GM21529 (cell line): ENCODE measurements around the gene PEBP1.
"Not testable (repeated sequence)": the region's sequence is repeated elsewhere in the genome, so short reads cannot be mapped to it uniquely, and the experiment has no call there.

Experiments used
- ATAC-seq: cut with Tn5 transposase; IDR thresholded peaks from one replicate; pipeline ENCODE4 v1.9.1; 2021; ENCODE audit not compliant: unreplicated experiment

The PEBP1 gene

GRCh38 chr12:118129436-118129835 is 6.5 kb upstream of the PEBP1 start:
- ATAC-seq = not testable (repeated sequence)

DNA sequence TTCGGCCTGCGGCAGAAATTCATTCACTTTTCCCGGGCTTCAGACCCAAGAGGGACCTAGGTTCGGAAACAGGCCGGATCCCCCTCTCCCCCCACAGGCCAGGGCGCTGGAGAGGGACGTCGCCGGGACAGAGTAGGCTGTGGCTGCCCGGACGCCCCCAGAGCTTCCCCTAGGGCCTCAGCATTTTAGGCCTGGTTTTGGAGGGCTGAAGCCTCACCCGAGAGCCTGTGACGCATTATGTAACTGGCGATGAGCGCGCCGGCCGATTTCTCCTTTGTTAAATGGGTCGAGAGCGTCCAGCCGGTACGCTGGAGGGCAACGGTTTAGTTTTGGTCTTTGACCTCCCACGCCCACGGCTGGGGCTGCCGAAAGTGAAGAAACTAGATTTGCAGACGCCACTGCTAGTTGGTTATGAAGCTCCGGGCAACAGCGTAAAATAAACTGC is 657 bp downstream of the PEBP1 start:
- ATAC-seq = peak; percentile 45

GRCh38 chr12:118137148-118137678 is 1.3 kb downstream of the PEBP1 start:
- ATAC-seq = no peak

DNA sequence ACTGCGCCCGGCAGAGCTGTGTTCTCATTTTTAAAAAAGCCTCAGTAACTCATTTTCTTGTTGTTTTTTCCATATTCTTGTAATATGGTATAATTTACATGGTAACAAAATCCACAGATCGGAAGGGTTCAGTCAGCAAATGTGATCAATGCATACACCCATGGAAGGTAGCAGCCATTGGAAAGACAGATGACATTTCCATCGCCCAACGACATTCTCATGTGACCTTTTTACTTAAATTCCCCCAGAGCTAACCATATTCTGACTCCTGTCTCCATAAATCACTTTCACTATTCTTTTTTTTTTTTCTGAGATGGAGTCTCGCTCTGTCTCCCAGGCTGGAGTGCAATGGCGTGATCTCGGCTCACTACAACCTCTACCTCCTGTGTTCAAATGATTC is 4.9 kb downstream of the PEBP1 start:
- no peak for ATAC-seq

DNA sequence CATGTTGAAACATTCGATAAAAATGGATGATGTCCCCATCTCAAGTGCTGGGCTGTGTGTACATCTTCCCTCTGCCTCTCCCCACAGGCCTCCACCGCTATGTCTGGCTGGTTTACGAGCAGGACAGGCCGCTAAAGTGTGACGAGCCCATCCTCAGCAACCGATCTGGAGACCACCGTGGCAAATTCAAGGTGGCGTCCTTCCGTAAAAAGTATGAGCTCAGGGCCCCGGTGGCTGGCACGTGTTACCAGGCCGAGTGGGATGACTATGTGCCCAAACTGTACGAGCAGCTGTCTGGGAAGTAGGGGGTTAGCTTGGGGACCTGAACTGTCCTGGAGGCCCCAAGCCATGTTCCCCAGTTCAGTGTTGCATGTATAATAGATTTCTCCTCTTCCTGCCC is 8.6 kb downstream of the PEBP1 start:
- ATAC-seq = no peak

- no peak for ATAC-seq
These were observed 9.3 kb downstream of the PEBP1 start for GRCh38 chr12:118145113-118145797.

- ATAC-seq = no peak
These were observed 9.9 kb downstream of the PEBP1 start for GRCh38 chr12:118145798-118146156.

- no peak for ATAC-seq
These were observed 12.4 kb downstream of the PEBP1 start for GRCh38 chr12:118148287-118148686.

- no peak for ATAC-seq
These were observed 14.7 kb downstream of the PEBP1 start for GRCh38 chr12:118150625-118151024.

DNA sequence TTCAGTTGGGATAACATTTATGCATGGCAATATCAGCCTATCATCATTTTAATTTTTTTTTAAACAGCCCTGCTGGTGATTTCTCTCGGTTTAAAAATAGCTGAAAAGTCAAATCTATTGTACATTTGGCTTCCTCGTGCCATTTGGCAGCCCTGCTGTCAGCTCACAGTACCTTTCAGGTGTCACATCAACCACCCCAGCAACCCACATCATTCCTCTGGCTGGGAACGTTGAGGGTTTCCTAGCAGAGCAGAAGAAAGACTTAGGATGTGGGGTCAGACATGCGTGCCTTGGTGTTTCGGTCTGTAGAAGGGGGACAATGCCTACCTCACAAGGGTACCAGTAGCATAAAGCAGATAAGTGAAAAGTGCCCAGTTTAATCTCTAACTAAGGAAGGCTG is 15.8 kb downstream of the PEBP1 start:
- ATAC-seq = no peak

DNA sequence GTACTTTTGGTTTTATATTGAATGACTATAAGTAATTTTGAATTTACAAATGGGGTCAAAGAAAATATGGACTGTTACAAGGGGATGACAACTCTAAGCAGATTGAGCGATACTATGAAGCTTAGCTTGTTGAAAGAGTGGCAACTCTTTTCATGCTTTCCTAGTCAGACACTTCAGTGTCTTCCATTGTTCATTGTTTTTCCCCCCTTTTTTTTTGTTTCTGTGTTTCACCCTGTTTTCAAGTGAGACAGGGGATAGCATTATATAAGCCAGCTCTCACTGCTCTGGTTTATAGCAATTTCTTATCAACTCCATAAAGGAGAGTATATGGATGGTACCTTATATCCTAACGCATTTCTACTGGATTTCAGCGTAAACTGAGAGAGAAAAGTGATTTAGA is 24.6 kb downstream of the PEBP1 start:
- ATAC-seq = no peak

DNA sequence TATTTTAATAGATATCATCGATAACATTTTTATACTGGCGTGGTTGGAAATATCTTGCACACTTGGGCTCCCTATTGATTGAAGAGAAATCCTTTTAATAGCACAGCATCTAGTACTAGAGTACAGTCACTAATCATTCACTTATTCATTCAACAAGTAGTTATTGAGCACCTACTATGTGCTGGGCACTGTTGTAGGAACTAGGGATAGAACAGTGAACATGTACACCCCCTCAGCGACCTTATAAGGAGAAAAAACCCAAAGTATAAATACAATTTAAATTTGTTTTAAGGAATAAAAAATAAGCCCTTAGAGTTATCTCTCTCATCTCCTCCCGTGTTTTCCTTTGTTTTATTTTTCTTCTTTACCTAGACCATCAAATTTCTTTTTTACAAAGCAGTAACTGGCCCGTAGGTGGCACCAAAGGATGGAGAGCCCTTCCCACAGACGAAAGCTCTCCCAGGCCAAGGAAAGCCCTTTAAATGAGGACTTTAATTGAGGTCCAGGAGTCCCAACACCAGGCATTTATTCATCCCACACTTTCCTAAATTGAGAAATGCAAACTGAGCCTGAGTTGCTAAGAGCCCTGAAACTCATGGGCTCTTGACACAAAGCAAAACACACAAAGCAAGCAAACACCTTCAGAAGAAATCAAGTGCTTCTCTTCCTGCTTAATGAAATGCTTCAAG is 29.0 kb downstream of the PEBP1 start:
- ATAC-seq = no peak

- peak; percentile 99 for ATAC-seq
These were observed 31.0 kb downstream of the PEBP1 start for GRCh38 chr12:118166946-118167345.

GRCh38 chr12:118175823-118176447 is 40.0 kb downstream of the PEBP1 start:
- ATAC-seq = peak; percentile 85

DNA sequence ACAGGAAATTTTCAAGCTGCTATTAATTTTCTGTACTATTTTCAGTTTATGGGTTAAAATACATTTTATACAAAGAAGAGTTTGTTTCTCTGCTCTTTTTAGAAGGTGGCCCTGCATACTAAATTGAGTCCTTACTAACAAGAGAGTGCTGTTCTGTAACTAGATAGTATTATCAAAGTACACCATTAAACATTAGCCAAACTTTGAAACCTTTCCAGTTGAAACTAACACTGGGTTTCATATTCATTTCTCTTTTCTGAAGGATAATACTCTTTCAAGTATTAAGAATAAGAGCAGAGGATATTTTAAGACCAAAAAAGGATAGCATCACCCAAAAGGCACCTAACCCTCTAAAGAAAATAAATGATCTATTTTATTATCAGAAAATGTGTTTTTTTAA is 47.2 kb downstream of the PEBP1 start:
- ATAC-seq = peak; percentile 44

DNA sequence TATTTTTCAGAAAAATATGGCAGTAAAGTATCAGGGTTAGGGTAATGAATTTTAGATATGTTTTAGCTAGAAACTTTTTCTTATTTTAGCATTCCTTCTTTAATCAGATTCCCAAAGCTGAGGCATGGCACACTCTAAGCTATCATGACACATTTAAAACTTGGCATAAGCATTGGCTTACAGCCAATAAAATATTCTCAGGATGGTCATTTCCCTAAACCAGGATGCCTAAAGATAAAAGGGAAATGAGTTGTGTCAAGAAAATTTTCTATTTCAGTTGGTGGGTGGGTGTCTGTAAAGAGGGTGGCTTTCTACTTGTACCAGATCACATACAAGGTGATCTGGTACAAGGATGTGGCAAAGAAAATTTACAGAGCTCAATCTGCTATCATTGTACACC is 47.8 kb downstream of the PEBP1 start:
- no peak for ATAC-seq

- ATAC-seq = no peak
These were observed 49.9 kb downstream of the PEBP1 start for GRCh38 chr12:118185602-118186397.

GRCh38 chr12:118187751-118188435 is 52.0 kb downstream of the PEBP1 start:
- no peak for ATAC-seq

DNA sequence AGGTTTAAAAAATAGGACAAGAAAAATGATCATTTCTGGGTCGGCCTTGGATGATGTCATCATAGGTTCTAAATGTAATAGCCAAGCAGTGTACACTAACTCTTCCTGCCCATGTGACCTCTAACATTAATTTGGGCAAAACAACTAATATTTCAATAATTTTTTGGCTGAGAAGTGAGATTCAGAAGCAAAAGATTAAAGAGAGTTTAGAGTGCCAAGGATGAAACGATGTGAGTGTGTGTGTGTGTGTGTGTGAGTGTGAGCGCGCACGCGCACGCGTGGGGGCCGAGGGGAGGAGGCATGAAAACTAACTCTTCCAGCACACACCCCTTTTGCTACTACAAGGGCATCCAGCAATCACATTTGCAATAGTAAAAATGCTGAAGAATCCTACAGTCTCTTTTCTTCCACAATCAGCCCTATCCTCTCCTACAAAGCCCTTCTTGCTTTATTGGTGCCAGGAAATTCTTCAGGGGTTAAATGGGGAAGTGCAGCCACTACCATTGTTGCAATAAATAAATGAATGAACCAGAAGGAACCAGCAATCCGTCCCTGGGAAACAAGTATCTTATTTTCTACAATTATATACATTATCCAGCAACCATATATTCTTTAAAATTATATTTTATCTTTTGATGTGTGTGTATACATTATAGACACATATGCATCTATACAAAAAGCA is 52.9 kb downstream of the PEBP1 start:
- no peak for ATAC-seq

DNA sequence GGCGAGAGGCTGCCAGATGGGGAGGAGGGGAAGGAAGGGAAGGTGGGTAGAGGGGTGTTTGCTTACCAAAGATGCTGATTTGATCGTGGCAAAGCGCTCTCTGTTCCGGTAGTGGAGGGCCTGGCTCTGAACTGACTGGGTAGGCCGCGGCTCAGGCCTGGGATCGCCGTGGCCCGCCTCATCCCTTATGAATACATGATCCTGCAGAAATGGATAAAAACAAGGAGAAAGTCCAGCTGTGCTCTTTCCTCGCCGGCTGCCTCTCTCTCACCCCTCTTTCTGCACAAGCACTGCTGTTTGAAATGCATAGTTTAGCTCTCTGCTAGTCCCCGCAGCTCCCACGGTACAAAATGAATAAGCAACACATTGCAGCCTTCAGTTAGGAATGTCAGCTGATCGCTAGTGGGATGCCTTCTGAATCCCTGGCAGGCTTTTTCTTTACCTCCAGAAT is 53.8 kb downstream of the PEBP1 start:
- ATAC-seq = no peak
